LNCaP clone FGC (cell line): ENCODE measurements around the gene IFT25.

Experiments used
- DNase-seq: peaks from one replicate; pipeline ENCODE4 v3.0.0-alpha.2; 2011; ENCODE audit warnings: low read depth
- H3K4me3 ChIP-seq: 2 replicates; pipeline ENCODE4 v1.5.1; 2011; ENCODE audit warnings: mild to moderate bottlenecking, low read depth, low read length, control low read depth
- CTCF ChIP-seq: IDR thresholded peaks from 2 replicates; pipeline ENCODE4 v1.5.1; 2012; ENCODE audit warnings: mild to moderate bottlenecking; ENCODE audit not compliant: control insufficient read depth, insufficient read depth; ENCODE audit errors: extremely low read depth

IFT25 gene

DNA sequence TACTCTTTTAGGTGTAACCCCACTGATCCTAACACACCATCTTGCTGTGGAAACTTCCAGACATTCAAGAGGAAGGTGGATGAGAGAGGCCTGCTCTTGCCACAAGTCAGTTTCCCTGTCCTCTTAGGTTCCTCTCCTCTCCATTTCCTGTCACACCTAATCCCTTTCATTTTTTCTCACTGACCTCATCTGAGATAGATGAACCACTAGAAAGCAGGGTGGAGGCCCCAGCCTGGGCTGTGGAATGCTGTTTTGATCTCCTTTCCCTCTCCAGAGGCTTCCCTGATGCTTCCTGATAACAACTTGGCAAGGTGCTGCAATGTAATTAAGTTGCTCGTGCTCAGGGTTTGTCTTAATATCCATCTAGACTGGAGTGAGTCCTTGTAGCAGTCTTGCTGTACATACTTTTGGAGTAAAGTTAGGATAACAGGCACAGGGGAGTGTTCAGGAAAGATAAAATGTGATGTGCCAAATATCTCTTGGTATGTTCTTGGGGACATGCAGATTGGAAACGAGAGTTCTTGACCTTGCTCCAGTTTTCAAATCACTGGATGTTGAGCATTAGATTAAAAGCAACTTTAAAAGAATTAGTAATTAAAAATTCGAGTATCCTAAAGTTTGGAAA lies 11.8 kb upstream of the IFT25 start:
- H3K4me3 ChIP-seq: peak overlapping the region; percentile 10; the same call in 1 of the 2 replicates
- no peak for TF ChIP-seq CTCF

GRCh38 chr1:53956308-53957168 lies 11.0 kb upstream of the IFT25 start:
- no peak for TF ChIP-seq CTCF
- peak; percentile 49 for DNase-seq
- H3K4me3 ChIP-seq: peak overlapping the region; percentile 10; the same call in 1 of the 2 replicates

More for the DNA sequence above, 11.8 kb upstream of the IFT25 start:
- peak; percentile 47 for DNase-seq

- TF ChIP-seq CTCF: no peak
- no peak overlapping the region for H3K4me3 ChIP-seq
- no peak for DNase-seq
Measured at GRCh38 chr1:53954128-53954527, 8.6 kb upstream of the IFT25 start.

DNA sequence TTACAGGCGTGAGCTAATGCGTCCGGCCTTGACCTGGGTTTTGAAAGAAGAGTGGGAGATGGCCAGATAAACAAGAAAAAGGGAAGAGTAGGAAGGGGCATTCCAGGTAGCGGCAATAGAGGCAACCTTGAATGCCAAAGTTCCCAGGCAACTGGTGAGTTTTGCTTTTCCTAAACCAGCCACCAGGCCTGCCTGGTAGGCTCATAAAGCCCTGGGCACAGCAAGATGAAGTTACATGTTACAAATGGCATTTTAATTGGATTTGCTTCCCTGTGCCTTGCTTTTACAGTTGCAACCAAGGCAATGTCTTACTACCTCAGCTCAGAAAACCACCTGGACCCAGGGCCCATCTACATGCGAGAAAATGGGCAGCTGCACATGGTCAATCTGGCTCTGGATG lies 6.2 kb upstream of the IFT25 start:
- DNase-seq: no peak
- no peak for TF ChIP-seq CTCF

DNA sequence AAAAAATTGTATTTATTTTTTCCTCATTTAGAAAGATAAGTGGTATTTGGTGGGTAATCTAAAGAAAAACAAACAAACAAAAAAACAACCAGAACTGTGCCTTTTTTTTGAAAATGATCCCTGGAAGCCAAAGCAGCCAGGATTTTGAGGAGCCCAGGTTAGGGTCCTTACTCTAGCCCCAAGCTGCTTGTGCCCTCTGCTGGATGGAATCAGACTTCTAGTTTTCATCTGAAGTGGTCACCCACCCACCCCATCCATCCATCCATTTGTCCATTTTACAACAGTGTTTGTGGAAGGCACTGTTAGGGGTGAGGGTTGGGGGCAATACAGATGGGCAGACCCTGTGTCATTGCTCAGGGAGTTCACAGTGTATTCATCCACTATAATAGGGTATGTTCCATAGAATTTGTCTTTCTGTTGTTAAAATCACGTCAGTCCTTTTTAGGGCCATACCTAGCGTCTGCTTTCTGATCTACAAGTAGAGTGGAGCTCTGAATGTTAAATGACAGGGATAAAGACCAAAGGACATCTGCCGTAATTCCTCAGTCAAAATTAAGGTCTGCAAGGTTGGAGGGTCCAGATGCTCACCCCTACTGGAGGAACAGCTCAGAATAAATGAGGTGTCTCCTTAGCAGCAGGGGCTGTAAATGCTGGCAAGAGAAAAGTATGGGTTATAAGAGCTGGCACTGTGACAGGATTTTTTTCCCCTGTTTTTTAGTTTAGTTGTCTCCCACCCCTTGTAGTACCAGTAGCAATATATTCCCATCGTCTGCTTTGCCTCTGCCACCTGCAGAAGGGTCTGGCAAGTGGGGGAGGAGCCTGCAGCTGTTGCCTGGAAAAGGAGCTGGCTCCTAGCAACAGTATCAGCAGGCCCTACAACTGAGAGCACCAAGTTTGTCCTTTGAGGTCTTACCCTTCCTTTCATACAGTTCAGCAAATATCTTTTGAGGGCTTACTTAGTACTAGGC lies 3.8 kb upstream of the IFT25 start:
- no peak for DNase-seq
- TF ChIP-seq CTCF: peak; percentile 46

More for the DNA sequence above, 6.2 kb upstream of the IFT25 start:
- H3K4me3 ChIP-seq: no peak overlapping the region

DNA sequence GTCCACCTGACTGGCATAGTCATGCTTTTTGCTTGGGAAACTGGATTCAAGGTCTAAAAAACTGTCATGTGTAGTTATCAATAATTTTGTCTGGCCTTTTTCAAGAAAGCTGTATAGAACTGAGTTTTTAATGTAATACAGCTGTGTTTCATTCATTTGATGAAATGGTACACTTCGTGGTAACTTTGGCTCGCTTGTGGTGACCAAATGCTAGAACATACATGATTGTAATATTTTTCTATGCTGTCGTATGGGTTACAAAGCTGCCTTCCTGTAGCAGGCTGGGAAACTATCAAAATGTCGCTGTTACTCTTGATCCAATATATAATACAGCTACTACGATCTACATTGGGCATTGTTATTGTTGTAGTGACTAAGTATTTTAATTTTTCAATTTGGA lies 2.8 kb upstream of the IFT25 start:
- DNase-seq: no peak
- H3K4me3 ChIP-seq: no peak overlapping the region
- TF ChIP-seq CTCF: no peak

More for the DNA sequence above, 3.8 kb upstream of the IFT25 start:
- H3K4me3 ChIP-seq: no peak overlapping the region
